GM23338 (cell line): ENCODE measurements around the gene NOP9.

Experiments used
- CREB1 ChIP-seq: fragments of 250-450 bp; sonication (Bioruptor Pico); IDR thresholded peaks from 2 replicates; pipeline ENCODE4 v1.5.0; 2020; ENCODE audit warnings: low read depth, mild to moderate bottlenecking, moderate library complexity
- EZH2phosphoT487 ChIP-seq: fragments of 200-600 bp; sonication (generic); IDR thresholded peaks from one replicate; pipeline ENCODE4 v1.8.1; 2018; ENCODE audit warnings: antibody characterized with exemption; ENCODE audit not compliant: unreplicated experiment
- POLR2AphosphoS5 ChIP-seq: IDR thresholded peaks from 2 replicates; pipeline ENCODE4 v1.6.1; 2016; ENCODE audit warnings: antibody characterized with exemption, low read depth
- ZNF331 ChIP-seq: fragments of 250-450 bp; sonication (Bioruptor Pico); IDR thresholded peaks from 2 replicates; pipeline ENCODE4 v1.5.0; 2020; ENCODE audit warnings: low read depth, mild to moderate bottlenecking, moderate library complexity
- TF ChIP-seq, protein P1 (sequence below), 2 experiments: fragments of 200-600 bp in 1 of 2; sonication (generic) in 1 of 2; conservative IDR thresholded peaks; 2 replicates each; pipeline versions ENCODE4 v1.5.1 to v1.6.1; 2016 to 2017; ENCODE audit warnings: antibody characterized with exemption in 2 of 2, low read depth in 2 of 2, mild to moderate bottlenecking in 2 of 2, moderate library complexity in 1 of 2
- TF ChIP-seq, protein P2 (sequence below): IDR thresholded peaks from 2 replicates; pipeline ENCODE4 v1.6.1; 2016; ENCODE audit warnings: antibody characterized with exemption

DNA sequence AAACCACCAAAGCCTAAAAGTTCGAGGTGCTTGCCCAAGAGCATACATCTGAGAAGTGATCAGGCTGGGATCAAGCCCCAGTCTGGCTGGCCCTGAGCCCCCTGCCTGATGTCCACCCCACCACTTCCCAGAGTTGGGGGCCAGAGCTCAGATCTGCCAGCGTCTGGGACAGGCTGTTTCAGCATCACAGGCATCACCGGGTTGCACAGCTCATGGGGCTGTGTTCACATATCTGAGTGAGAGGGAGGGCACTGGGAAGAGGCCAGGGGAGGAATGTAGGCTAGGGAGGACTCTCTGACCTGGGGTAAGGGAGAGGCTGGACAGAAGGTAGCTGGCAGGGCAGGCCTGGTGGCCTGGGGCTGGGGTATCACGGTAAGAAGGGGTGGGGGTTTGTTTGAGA is 42.7 kb upstream of the NOP9 start:
- TF ChIP-seq EZH2phosphoT487 = no peak
- no peak for TF ChIP-seq POLR2AphosphoS5
- TF ChIP-seq, protein P1, sequence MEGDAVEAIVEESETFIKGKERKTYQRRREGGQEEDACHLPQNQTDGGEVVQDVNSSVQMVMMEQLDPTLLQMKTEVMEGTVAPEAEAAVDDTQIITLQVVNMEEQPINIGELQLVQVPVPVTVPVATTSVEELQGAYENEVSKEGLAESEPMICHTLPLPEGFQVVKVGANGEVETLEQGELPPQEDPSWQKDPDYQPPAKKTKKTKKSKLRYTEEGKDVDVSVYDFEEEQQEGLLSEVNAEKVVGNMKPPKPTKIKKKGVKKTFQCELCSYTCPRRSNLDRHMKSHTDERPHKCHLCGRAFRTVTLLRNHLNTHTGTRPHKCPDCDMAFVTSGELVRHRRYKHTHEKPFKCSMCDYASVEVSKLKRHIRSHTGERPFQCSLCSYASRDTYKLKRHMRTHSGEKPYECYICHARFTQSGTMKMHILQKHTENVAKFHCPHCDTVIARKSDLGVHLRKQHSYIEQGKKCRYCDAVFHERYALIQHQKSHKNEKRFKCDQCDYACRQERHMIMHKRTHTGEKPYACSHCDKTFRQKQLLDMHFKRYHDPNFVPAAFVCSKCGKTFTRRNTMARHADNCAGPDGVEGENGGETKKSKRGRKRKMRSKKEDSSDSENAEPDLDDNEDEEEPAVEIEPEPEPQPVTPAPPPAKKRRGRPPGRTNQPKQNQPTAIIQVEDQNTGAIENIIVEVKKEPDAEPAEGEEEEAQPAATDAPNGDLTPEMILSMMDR (conservative IDR thresholded peaks at IDR 0.05; ENCODE audit: low read depth in 2 of 2) = no peak
- no peak for TF ChIP-seq CREB1 (CRISPR knock-in tag)
- TF ChIP-seq, protein P2, sequence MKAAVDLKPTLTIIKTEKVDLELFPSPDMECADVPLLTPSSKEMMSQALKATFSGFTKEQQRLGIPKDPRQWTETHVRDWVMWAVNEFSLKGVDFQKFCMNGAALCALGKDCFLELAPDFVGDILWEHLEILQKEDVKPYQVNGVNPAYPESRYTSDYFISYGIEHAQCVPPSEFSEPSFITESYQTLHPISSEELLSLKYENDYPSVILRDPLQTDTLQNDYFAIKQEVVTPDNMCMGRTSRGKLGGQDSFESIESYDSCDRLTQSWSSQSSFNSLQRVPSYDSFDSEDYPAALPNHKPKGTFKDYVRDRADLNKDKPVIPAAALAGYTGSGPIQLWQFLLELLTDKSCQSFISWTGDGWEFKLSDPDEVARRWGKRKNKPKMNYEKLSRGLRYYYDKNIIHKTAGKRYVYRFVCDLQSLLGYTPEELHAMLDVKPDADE = no peak
- no peak for TF ChIP-seq ZNF331
